Islet precursor cell (in vitro differentiated cells): Measurements from ENCODE around the gene TRIM50.
"Not testable (repeated sequence)": the region's sequence is repeated elsewhere in the genome, so short reads cannot be mapped to it uniquely, and the experiment has no call there.

Experiments used
- DNase-seq: peaks from one replicate; pipeline ENCODE4 v3.0.0-alpha.2; 2018

The TRIM50 gene

GRCh38 chr7:73349763-73350162 is 21.9 kb upstream of the TRIM50 start:
- DNase-seq, result no peak

- DNase-seq, result no peak
These were observed 18.1 kb upstream of the TRIM50 start for GRCh38 chr7:73345951-73346350.

- no peak for DNase-seq
These were observed 17.7 kb upstream of the TRIM50 start for GRCh38 chr7:73345538-73345937.

- DNase-seq, result no peak
These were observed 15.9 kb upstream of the TRIM50 start for GRCh38 chr7:73343671-73344380.

- DNase-seq, result peak; percentile 80
These were observed 14.8 kb upstream of the TRIM50 start for GRCh38 chr7:73342645-73343044.

- peak; percentile 81 for DNase-seq
These were observed 14.0 kb upstream of the TRIM50 start for GRCh38 chr7:73341877-73342276.

GRCh38 chr7:73340514-73340913 is 12.6 kb upstream of the TRIM50 start:
- no peak for DNase-seq

- no peak for DNase-seq
These were observed 10.4 kb upstream of the TRIM50 start for GRCh38 chr7:73338321-73338720.

GRCh38 chr7:73332447-73332846 is 4.6 kb upstream of the TRIM50 start:
- no peak for DNase-seq

- no peak for DNase-seq
These were observed 2.9 kb upstream of the TRIM50 start for GRCh38 chr7:73330772-73331171.

- DNase-seq, result peak; percentile 69
These were observed 2.1 kb upstream of the TRIM50 start for GRCh38 chr7:73329861-73330581.

GRCh38 chr7:73328696-73329095 is 814 bp upstream of the TRIM50 start:
- DNase-seq, result no peak

- DNase-seq, result not testable (repeated sequence)
These were observed 433 bp downstream of the TRIM50 start for GRCh38 chr7:73327449-73327848.

GRCh38 chr7:73325424-73325823 is 2.5 kb downstream of the TRIM50 start:
- DNase-seq, result not testable (repeated sequence)

GRCh38 chr7:73324081-73324845 is 3.6 kb downstream of the TRIM50 start:
- peak; percentile 76 for DNase-seq

- not testable (repeated sequence) for DNase-seq
These were observed 4.3 kb downstream of the TRIM50 start for GRCh38 chr7:73323434-73324080.

- not testable (repeated sequence) for DNase-seq
These were observed 7.9 kb downstream of the TRIM50 start for GRCh38 chr7:73320009-73320408.

- DNase-seq, result not testable (repeated sequence)
These were observed 8.3 kb downstream of the TRIM50 start for GRCh38 chr7:73319541-73319940.

- peak; percentile 74 for DNase-seq
These were observed 9.2 kb downstream of the TRIM50 start for GRCh38 chr7:73318656-73319204.

GRCh38 chr7:73316521-73316920 is 11.4 kb downstream of the TRIM50 start:
- DNase-seq, result no peak

- DNase-seq, result no peak
These were observed 13.6 kb downstream of the TRIM50 start for GRCh38 chr7:73314271-73314670.

GRCh38 chr7:73313521-73313906 is 14.4 kb downstream of the TRIM50 start:
- no peak for DNase-seq
